NOMO-1 (cell line): Measurements from ENCODE around the gene WDR74.
"Not testable (repeated sequence)": the region's sequence is repeated elsewhere in the genome, so short reads cannot be mapped to it uniquely, and the experiment has no call there.

Source experiments
- DNase-seq, 2 experiments: peaks; one replicate each; lab custom pipeline; 2025; ENCODE audit not compliant: unreplicated experiment in 2 of 2; lab: John Stamatoyannopoulos, UW

Gene WDR74

GRCh38 chr11:62842171-62842741, 2.9 kb upstream of the WDR74 start:
- DNase-seq: no peak

DNA sequence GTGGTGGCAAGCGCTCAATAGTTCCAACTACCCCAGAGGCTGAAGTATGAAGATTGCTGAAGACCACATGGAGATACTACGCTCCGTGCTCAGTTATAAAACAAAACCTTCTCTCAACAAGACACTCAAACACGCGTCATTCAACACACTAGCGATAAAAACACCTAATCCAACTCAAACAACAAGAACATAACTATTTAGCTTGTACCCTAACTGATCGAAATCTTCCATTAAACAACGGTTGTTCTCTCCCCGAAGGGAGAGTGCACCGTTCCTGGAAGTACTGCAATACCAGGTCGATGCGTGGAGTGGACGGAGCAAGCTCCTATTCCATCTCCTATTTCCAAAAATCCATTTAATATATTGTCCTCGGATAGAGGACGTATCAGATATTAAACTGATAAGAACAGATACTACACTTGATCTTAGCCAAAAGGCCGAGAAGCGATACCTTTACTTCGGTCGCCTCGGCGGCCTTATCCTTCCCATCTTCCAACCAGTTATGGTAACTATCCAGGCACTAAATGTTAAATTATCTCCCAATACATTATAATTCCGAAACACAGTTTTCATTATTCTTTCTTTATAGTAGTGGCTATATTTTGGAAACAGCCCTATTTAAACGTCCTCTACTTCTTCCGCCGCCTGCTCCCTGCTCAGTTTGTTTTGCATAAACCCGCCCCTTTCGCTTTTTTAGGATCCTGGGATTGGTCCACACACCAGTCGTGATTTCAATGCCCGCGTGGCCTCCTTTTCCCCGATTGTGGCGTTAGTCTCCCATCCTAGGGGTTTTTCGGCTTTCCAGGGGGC, 2.2 kb upstream of the WDR74 start:
- peak; percentile 79 to 98 for DNase-seq

GRCh38 chr11:62840721-62841360, 1.5 kb upstream of the WDR74 start:
- peak in 1 of 2 experiments; percentile 46 for DNase-seq

DNA sequence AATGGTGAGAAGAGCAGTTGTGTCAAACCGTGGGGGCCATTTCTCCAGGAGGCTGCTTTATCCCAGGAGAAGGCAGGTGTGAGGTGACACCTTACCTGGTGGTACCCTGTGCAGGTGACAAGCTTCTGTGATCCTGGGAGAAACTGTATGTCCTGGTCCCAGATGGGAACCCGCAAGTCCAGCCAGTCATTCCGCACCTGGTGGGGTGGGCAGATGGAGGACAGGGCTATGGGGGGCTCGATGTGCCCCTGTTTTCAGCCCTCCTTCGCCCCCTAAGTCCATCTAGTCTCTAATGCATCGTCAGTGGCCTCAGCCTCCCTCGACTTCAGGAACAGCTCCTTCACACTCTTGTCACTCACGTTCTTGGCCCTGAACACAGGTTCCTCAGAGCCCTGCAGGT, 4.1 kb downstream of the WDR74 start:
- DNase-seq: no peak

DNA sequence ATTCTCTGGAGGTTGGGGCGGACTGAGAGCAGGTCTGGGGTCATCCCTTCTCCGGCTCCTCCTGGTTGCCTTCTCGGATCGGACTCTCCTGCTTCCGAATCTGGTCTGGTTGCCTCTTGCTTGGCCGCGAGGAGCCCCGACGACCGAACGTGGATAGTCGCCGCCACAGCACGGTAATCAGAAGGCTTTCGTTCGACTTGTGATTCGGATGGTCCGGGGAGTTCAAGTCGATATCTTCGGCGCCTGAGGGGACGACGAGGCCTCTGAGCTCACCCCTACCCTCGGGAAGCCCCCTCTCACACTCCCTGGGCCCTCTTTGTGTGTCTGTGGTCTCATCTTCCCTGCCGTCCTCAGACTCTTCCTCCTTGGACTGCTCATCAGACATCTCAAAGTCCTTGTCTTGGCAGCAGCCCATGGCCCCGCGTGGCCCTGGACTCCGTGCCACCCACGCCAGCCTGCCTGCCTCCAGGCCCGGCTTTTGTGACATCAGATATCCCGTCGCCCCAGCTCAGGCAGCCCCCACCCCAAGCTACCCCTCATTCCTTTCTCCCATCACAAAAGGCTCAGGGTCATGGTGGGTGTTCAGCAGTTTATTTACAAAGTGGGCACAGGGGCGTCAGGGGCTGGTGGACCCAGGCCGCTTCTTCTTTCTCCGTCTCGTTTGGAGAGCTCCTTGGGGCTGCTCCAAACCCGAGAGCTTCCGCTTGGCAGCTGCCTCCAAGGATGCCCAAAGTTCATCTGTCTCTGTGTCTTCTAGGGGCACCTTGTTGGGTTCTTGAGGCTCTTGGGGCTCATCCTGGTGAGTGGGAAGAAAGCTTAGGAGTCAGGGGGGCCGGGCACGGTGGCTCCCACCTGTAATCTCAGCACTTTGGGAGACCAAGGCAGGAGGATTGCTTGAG, 6.8 kb downstream of the WDR74 start, which contains the start of gene TEX54:
TEX54 (minus strand) TSS at position 506 of the 899 bp plus-strand sequence.
- peak in 1 of 2 experiments; percentile 40 for DNase-seq

- DNase-seq: peak; percentile 98 to 100
These were observed 7.7 kb downstream of the WDR74 start, which contains the start of gene STX5 for GRCh38 chr11:62831520-62832335. Gene STX5, minus strand, starts transcription at chr11:62832051. Its CDS starts 808 bp downstream, at chr11:62831243.

- no peak for DNase-seq
These were observed 8.4 kb downstream of the WDR74 start for GRCh38 chr11:62830904-62831519.

GRCh38 chr11:62828130-62828529, 11.3 kb downstream of the WDR74 start:
- DNase-seq: not testable (repeated sequence)

- DNase-seq: no peak
These were observed 15.7 kb downstream of the WDR74 start for GRCh38 chr11:62823677-62824076.

GRCh38 chr11:62817129-62817528, 22.3 kb downstream of the WDR74 start:
- DNase-seq: peak in 1 of 2 experiments; percentile 21

DNA sequence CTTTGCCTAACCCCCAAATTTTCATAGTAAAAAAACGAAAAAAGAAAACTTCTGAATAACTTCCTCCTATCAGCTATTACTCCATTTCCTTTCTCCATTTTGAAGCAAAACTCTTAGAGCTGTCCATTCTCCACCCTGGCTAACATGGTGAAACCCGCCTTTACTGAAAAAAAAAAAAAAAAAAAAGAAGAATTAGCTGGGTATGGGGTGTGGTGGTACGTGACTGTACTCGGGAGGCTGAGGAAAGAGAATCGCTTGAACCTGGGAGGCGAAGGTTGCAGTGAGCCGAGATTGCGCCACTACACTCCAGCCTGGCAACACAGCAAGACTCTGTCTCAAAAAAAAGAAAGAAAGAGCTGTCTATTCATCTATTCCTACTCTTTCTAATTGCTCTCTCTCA, 22.8 kb downstream of the WDR74 start:
- peak; percentile 79 to 92 for DNase-seq

- DNase-seq: no peak
These were observed 27.7 kb downstream of the WDR74 start for GRCh38 chr11:62811659-62812058.

GRCh38 chr11:62810748-62811147, 28.6 kb downstream of the WDR74 start:
- no peak for DNase-seq

DNA sequence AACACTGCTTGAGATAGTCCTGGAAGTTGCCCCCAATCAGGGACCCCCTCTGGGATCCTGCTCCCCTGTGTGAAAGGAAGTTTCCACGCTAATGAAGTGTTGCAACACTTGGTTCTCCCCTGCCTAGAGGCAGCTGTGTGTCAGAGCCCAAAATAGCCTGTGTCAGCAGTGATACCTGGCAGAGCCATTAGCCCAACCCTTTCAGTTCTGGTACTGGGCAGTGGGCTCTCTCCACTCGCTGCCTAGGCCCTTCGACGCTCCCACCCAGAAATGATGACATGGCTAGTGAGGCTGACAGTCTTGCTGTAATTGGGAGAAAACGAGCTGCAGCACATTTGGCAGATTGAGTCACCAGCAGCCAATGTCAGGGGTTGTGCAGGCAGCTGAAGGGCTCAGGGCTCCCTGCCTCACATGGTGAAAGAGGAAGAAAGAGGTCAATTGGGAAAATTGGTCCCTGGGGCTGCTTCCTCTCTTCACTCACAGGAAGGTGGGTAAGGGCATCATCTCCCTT, 32.7 kb downstream of the WDR74 start:
- DNase-seq: peak; percentile 84 to 87

GRCh38 chr11:62805961-62806441, 33.4 kb downstream of the WDR74 start:
- DNase-seq: no peak

- peak; percentile 91 to 98 for DNase-seq
These were observed 34.1 kb downstream of the WDR74 start, which contains the start of gene NXF1 for GRCh38 chr11:62805076-62805892. Gene NXF1, minus strand, starts transcription at chr11:62805440. Its CDS starts 84 bp downstream, at chr11:62805356.

GRCh38 chr11:62804310-62805075, 34.9 kb downstream of the WDR74 start:
- DNase-seq: peak in 1 of 2 experiments; percentile 24
